Stimulated activated CD8-positive, alpha-beta memory T cell treated with anti-CD3 and anti-CD28 coated beads, Interleukin-15, amount 100 ng/mL, for 4 hours (primary cell): ENCODE measurements around the gene OTX2.

Experiments
- DNase-seq, 2 donors: peaks; one replicate each; pipeline ENCODE4 v3.0.0-alpha.2; 2020; ENCODE audit warnings: low read depth in 2 of 2

The OTX2 gene

DNA sequence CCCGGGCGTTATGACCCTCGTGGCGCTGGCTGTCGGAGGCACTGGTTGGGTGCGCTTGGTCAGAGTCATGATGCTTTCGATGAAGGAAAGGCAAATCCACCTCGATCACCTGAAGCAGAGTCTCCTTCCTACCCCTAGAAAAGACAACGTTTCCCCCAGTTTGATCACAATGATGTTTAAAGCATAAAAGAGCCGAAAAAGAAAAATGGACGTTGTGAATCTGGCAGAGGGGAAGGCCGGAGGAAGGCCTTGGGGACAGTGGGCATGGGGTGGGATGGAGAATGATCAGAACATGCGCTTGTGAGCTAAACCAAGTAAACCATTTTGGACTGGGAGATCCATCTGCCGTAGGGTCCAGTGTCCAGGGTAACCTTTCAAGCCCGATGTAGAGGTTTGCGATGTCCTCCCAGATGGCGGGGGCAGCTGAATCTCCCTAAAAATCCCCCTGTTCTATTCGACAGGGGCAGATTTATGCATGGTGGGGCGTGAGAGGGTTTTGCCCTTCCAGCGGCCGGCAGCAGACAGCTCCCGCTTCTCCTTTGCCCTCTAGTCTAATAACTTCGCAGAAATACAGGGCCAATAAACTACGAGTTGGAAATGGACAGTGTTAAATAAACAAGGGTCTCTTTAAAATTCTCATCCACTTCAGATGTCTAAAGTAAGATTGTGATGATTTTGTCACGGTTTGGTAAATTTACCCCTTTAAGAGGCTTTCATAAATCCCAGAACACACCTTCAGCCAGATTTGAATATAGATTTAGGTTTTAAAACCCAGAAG lies 2.3 kb upstream of the OTX2 start:
- no peak for DNase-seq

DNA sequence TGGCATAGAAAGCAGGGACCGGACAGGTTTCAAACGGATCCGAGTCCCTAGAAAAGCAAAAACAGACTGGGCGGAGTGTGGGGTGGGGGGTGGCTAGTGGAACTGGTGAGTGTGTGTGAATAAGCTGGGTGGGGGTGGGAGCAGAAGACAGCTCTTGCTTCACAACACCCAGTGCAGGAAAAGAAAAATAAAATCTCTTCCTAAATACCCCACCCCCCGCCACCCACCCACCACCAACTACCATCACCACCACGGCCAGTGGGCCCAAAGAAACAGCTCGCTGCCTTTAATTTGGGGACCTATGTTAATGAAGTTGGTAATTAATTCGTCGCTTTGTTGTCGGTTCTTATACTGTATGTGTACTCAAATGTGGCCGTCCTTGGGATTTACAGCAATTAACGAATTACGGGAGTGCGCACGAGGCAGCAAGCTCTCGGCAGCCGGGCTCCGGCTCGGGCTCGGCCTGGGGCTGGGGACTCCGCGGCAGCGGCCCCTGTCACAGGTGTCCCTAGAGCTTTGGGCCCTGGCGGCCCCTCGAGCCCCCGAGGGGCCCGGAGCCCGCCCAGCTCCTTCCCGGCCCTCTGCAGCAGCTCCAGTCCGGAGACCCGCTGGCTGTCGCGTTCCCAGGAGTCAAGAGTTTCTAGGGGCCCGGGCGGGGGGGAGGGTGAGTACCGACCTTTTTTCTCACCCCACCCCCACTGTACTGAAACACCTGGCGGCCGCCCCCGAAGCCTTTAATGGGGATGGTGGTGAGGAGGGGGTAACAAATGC lies 1.5 kb upstream of the OTX2 start:
- no peak for DNase-seq

DNA sequence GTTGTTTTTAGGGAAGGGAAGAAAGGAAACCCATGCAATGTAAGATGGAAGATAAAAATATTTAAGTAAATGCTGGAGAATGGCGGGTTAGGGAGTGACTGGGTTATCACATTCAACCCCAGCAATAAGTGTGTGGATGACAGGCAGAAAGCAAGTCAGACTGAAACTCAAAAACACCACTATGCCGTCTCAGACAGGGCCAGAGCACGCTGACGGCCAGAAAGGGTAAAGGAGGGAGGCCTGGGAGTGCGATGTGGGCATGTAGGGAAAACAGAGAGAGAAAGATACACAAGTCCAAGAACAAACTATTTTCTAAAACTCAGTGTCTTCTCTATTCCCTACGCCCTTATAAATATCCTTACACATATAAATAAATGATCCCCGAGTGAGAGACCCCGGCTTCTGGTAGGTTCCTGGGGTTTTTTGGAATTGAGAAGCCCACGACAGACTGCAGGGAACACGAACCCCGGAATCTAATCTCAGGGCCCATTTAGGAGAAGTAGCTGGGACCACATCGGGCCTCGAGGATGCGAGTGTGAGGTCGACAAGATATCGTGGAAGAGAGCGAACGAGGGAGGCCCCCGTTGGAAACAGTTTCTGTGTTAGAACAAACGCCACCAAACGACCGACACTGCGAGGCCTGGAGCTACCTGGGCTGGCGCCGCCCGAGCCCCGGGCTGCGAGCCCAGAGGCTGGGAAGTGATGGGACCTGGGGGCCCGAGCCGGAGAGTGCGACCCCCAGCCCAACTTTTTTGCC lies 735 bp upstream of the OTX2 start:
- DNase-seq = no peak

DNA sequence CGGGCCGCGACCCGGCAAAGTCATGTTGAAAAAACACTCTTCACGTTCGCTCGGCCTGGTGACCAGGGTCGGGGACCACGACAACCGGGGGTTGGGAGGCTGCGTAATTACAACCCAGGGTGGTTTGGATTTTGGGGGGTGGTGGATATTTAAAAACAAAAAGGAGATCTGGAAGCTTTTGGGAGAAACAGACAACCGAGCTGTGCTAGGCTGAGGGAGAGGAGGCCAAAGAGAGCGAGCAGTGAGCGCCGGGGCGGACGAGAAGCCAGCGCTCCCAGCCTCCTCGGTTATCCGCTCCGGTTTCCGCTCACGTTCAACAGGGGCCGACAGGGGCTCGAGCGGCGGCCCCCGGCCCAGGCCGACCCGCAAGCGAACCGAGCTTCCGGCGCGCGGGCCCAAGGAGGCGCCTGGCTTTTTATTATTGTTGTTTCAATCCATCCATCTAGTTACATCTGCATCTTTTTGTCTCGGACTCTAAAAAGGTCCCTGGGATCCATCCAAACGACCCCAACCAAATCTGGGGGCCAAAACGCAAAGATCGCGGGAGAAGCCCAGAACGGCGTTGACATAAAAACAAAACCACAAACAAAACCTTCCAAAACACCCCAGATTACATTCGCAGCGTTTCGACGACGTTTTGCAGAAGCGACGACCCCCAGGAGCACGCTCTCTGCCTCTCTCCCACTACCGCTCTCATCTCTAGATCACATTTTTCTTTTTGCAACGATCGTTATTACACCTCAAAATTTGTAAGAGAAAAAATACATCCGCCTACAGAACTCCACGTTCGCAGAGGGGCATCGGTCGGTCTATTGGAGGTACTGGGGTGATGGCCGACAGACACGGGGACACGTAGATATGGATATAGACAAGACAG lies 771 bp downstream of the OTX2 start:
- DNase-seq = no peak

DNA sequence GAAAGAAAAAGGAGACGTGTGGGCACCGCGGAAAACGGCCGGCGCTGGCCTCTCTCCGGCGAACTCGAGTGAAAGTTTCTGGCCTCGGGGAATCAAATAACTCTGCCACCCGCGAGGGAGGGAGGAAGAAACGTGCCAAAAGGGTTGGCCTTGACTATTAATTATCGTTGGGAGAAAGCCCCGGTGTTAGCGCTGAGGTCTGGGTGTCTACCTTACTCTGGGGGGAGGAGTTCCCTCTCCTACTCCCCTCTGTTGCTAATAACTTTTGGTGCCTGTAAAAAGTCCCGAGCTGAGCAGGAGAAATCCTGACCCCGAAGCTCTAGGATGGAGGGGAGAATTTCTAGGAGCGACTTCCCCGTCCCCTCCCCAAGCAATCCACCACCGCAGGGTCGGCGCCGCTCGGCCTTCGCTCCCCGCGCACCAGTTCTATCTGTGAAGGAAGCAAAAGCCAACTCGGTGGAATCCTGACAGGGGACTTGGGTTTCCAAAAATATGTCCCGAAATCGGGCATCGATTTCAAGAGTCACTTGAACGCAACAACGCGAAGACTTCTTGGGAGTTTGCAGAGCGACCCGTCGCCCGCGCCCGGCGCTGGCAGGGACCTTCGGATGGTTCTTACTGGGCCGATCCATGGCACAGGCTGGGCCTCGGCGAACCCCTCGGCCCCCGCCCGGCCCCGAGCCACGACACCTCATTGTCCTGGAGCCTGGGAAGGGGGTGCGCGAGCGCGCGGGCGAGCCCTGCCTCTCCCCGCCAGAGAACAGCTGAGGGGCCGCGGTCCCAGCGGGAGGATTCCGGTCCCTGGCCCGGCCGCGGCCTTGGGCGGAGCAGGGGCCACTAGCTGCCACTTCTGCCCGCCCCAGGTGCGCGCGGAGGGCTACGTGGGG lies 1.7 kb downstream of the OTX2 start:
- no peak for DNase-seq

DNA sequence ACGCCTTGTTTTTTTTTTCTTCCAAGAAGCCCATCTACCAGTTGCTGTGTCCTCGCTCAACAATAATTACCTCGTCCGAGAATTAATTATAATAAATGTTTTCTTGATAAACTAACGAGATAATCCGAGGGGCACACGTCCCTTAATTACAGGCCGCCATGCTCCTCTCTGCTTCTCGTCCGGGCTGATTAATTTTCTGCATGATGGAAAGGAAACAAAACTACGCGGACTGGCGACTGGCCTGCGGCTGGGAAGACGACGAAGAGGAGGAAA lies 2.2 kb downstream of the OTX2 start:
- DNase-seq = no peak

DNA sequence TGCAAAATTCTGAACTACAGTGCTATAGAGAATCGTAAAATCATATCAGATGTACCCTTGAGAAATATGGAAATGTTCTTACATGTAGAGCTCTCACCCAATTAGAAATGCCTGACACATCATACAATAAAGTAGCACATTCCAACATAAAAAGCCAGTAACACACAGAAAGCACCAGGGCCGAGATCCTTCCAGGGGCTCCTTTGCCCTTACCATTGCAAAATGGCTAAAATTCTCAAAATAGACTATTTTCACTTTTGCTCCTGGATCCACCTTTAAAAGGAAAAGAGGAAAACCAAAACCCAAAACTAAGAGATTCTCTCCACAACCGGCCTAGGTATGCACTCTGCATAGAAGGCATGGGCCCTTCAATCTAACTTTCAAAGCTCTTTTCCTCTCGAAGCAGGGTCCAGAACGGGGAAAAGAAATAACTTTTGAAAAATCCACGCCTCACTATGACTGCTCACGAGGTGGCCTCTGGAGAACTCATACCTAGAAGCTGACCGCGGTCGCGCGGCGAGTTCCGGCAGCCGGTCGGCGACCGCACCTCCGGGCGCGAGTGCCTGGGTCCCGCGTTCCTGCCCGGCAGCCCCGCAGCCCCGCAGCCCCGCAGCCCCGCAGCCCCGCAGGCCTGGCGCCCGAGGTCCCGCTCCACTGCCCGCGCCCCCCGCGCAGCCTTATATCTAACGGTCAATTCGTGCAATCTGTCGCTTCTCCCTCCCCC lies 2.7 kb downstream of the OTX2 start:
- no peak for DNase-seq

DNA sequence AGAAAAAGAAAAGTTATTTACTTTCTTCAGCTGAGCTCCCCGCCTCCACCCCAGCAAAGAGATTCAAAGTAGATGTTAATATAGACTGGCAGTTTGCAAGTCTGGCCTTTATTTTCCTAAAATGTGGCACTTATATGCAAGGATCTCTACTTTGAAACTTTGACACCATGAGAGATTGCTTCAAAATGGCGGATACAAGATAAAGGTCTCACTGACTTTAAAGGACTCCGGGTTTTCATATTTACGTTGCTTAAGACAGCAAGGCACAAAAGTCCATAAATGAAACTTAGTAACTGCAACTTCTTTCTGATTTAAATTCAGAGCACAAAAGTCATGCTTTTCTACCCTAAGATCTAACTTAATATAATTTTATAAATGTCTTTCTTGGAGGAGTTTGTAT lies 3.5 kb downstream of the OTX2 start:
- no peak for DNase-seq

DNA sequence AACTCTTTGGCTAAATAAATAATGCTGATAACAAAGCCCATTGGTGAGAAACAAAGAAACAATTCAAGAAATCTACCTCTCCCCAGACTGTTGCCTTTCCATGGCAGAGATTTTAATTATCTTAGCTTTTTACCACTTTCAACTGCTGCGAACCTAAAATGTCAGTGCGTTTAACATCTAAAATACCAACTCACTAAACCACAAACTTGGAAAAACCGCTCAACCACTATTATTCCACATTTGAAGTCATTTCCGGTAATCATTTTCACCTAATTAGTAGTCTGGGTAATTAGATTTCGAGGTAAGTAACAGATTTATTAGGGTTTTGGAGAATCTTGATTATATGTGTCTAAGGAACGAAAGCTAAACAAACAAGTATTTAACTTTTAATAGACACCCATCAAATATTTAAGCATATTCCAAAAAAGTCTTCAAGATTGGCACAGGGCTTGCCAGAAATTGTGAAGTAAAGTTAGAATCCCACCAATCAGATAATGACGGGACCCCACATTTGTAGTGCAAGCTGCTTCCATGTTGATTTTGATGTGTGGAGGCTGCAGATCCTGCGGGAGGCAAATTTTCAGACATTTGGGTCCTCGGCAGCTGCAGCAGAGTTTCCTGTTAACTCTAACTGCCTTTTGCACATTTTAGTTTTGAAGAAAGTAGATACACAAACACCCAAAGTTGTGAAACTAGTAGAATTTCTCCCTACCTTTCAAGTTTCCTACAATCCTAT lies 4.1 kb downstream of the OTX2 start:
- no peak for DNase-seq

DNA sequence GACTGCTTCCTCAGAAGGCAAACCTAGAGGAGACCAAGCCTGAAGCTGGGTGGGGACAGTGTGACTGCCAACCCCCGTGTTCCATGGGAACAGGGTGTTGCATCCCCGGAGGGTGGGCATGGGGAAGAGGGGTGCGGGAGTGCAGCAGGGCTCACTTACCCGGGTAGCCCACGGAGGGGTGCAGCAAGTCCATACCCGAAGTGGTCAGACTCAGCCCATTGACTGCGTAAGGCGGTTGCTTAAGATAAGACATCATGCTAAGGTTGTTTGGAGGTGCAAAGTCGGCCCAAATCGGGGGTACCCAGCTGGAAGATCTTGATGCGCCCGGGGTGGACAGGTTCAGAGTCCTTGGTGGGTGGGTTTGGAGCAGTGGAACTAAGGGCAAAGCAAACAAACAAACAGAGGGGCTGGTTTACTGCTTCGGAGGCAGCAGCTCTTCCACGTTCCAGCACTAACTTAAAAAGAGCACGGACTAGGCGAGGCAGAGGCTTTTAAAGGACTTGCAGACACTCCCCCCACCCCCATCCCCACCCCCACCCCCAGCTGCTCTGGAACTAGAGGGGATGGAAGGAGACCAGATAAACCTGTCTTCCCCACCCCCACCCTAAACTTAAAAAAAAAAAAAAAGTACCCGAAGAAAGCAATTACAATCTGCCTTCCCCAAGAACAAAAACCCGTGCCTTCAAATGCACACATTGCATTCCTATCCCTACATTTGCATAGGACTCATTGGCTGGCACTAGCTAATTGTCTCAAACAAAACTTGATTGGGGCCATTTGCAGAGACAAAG lies 4.9 kb downstream of the OTX2 start:
- no peak for DNase-seq

DNA sequence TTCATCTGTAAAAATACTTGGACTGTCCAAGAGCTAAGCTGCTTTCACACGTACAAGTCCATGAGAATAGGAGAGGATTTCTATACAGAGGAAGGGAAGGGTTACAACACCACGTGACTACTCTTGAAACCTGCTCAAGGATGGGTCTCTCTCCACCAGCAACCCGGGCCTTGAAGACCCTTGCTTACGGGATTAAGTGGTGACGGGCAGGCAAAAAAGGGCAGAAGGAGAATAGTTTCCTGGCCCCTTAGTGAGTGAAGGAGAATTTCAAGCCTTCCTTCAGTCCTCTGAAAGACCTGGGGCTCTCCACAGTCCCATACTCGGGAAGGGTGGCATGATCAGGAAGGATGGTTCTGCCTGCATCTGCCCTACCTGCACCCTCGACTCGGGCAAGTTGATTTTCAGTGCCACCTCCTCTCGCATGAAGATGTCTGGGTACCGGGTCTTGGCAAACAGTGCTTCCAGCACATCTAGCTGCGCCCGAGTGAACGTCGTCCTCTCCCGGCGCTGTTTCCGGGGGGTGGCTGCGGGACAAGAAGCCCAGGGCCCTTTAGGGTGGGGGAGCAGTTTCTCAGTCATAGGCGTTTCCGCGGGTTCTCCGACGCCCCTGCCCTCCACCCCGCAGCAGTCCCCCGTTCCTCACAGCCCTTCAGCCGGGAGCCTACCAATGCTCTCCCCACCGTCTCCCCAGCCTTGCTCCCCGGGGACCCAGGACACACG lies 6.3 kb downstream of the OTX2 start:
- DNase-seq = no peak

DNA sequence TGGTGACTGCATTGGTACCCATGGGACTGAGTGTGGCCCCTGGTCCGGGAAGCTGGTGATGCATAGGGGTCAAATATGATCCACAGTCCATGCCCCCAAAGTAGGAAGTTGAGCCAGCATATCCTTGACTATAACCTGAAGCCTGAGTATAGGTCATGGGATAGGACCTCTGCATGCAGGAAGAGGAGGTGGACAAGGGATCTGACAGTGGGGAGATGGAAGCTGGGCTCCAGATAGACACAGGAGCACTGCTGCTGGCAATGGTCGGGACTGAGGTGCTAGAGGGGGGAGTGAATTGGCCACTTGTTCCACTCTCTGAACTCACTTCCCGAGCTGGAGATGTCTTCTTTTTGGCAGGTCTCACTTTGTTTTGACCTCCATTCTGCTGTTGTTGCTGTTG lies 8.4 kb downstream of the OTX2 start:
- no peak for DNase-seq

DNA sequence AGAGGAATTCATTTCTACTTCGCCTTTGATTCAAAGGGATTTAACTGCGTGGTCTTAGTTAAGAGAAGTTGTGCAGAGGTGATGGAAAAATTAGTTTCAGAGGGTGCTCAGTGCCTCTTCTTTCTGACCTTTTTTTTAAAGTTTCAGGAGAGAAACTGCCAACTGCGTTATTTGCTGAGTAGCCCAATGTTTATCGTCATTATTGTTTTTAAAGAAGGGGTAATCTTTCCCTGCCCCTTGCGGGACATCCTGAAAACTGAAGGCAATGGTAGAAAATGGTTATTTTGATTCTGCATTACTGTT lies 11.0 kb downstream of the OTX2 start:
- DNase-seq = no peak

DNA sequence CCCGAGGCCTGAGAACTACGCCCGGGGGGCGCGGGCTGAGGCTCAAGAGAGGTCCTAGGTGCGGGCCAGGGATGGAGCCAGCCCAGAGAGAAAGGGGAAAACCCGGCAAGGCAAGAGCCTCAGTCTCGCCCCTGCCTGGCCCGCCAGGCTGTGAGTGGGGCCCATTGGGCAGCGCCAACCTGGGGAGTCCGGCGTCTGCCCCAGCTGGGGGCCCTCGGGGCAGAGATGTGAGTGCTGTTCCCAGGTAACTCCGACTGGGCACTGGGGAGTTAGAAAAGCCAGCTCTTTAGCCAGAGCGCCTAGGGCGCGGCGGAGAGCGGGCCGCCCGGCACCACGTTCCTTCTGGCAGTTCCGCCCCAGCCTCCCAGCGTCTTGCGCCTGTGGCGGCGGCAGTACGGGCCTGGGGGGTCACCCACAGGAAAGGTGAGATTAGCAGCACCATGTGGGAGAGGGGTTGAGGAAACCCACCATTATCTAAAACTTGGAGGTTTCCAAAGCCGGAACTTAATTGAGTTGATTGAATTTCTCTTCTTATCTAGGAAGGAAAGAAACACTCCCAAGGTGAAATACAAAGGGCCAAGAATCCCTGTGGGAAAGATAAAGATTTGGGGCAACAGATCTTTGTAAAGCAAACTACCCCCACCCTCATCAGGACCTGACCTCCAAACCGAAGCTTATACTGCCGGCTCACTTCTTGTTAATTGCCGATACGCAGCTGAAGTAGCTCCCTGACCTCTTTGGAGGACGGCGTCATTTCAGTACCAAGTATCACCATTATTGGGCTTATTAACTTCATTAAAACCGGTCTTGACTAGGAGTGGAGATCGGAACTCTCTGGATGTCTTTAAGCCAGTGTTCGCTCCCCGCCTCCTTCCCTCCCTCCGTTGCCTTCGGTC lies 11.6 kb downstream of the OTX2 start:
- DNase-seq = no peak

DNA sequence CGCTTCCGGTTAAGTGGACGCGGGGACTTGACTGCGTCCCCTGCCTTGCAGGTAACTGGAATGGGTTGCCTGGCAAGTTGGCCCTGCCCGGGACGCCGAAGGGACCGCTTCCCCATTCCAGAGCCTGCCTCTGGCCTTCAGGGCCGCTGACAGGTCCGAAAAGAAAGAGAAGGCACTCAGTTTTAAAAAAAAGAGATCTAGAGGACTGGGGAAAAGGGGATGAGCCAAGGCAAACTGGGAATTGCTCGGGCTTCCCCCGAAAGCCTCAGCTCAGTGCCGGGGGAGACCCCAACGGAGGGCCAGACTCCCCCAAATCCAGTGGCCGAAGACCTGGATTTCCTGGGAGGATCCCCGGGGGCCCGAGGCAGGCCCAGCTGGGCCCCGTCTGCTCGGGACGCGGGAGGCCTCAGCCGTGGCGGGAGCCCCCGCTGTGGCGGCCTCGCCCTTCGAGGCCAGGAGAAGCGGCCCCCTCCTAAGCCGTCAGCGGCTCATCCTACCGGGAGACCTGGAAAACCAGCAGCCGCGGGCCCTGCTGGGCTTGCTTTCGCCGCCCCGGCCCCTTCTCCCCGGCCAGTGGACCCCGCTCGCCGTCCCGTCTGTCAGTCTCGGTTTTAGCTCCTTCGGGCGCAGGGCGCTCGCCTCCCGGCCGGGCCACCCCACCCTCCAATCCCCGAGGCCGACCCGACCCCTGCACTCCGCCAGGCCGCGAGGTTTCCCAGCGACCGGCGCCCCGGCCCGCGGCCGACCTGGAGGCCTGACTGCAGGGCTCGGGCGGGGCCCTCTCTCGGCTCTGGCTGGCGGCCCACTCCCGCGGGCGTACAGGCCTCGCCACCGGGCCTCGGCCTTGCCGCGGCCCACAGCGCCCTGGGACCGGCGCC lies 12.5 kb downstream of the OTX2 start:
- no peak for DNase-seq

DNA sequence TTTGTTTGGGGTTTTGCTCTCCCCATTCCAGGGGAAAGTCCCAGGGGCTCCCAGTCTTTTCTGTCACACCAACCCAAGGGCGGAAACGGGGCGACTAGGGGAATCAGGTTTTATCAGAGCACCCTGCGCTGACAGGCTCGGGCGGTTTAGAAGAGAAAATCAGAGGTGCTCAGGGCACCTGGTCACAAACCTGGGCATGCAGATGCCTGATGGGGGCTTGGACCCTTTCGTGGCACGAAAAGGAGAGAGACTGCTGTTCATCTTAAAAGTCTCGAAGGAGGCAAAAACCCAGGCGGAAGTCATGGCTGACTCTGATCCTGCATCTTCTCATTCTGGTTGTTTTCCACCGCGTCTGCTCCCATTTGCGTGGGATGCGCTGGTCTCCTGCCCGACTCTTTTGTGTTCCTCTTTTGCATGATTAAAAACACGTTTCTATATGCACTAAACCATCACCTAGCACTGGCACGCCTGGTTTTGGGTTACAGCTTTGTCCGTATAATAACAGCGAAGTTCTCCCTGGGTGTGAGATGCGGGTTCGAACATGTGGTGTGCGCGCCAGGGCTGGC lies 13.2 kb downstream of the OTX2 start:
- no peak for DNase-seq
